ENCODE measurements around the gene CCDC171. TPM values are rescaled to one million over a fixed set of nuclear protein-coding genes. Genes with fewer than 3 reads are reported as not detected.
A peak's percentile ranks its signal among the peaks of the same experiment; 100 is the strongest.

CCDC171 gene
- total and polyA plus RNA-seq, 2 donors from 2014 or later = 1.2 to 5.1 TPM

- H3K27ac ChIP-seq (ENCODE audit: low read depth in 2 of 2, low read length in 2 of 2) = no peak overlapping the region
- H3K27me3 ChIP-seq (ENCODE audit: control insufficient read depth, insufficient read depth, low read length) = no peaks in the 10 kb centered on the region
- no peak for FAIRE-seq
- intact Hi-C loops (cut with DNase I) = no loop called here
- no peaks in the 10 kb centered on the region for H3K4me1 ChIP-seq (ENCODE audit: control insufficient read depth in 2 of 3, insufficient read depth in 2 of 3, low read depth in 1 of 3, low read length in 3 of 3)
- H3K4me3 ChIP-seq (ENCODE audit: low read length in 3 of 3) = no peak overlapping the region
- no peak for DNase-seq
- no peak overlapping the region for H3K9ac ChIP-seq (ENCODE audit: low read length in 3 of 3)
- no peaks in the 10 kb centered on the region for H3K9me3 ChIP-seq (ENCODE audit: control insufficient read depth in 2 of 3, insufficient read depth in 1 of 3, low read length in 3 of 3)
- TF ChIP-seq CTCF (IDR thresholded peaks at IDR 0.05; ENCODE audit: borderline replicate concordance, extremely low read depth, insufficient read depth) = no peak
- no peaks in the 10 kb centered on the region for H3K36me3 ChIP-seq (ENCODE audit: control insufficient read depth in 2 of 3, insufficient read depth in 3 of 3, low read length in 3 of 3)
These were observed 191.4 kb downstream of the CCDC171 start for GRCh38 chr9:15744196-15744595.

- Histone ChIP-seq H3K4me3 (ENCODE audit: low read length in 3 of 3) (no peak overlapping the region), H3K9me3 (ENCODE audit: control insufficient read depth in 2 of 3, insufficient read depth in 1 of 3, low read length in 3 of 3) (no peaks in the 10 kb centered on the region), H3K27ac (ENCODE audit: low read depth in 2 of 2, low read length in 2 of 2) (no peak overlapping the region), H3K4me1 (ENCODE audit: control insufficient read depth in 2 of 3, insufficient read depth in 2 of 3, low read depth in 1 of 3, low read length in 3 of 3) (no peaks in the 10 kb centered on the region), H3K9ac (ENCODE audit: low read length in 3 of 3) (no peak overlapping the region), H3K36me3 (ENCODE audit: control insufficient read depth in 2 of 3, insufficient read depth in 3 of 3, low read length in 3 of 3) (no peaks in the 10 kb centered on the region), H3K27me3 (ENCODE audit: control insufficient read depth, insufficient read depth, low read length) (no peaks in the 10 kb centered on the region)
- intact Hi-C loops (cut with DNase I) = no loop called here
- TF ChIP-seq CTCF (IDR thresholded peaks at IDR 0.05; ENCODE audit: borderline replicate concordance, extremely low read depth, insufficient read depth) = no peak
- FAIRE-seq (no peak), DNase-seq (no peak)
These were observed 194.1 kb downstream of the CCDC171 start for GRCh38 chr9:15746905-15747304.

GRCh38 chr9:15755660-15756059 lies 202.8 kb downstream of the CCDC171 start:
- Histone ChIP-seq H3K27me3 (ENCODE audit: control insufficient read depth, insufficient read depth, low read length) (no peaks in the 10 kb centered on the region), H3K36me3 (ENCODE audit: control insufficient read depth in 2 of 3, insufficient read depth in 3 of 3, low read length in 3 of 3) (no peaks in the 10 kb centered on the region), H3K9ac (ENCODE audit: low read length in 3 of 3) (no peak overlapping the region), H3K9me3 (ENCODE audit: control insufficient read depth in 2 of 3, insufficient read depth in 1 of 3, low read length in 3 of 3) (no peaks in the 10 kb centered on the region), H3K27ac (ENCODE audit: low read depth in 2 of 2, low read length in 2 of 2) (no peak overlapping the region), H3K4me3 (ENCODE audit: low read length in 3 of 3) (no peak overlapping the region), H3K4me1 (ENCODE audit: control insufficient read depth in 2 of 3, insufficient read depth in 2 of 3, low read depth in 1 of 3, low read length in 3 of 3) (no peaks in the 10 kb centered on the region)
- intact Hi-C loops (cut with DNase I) = no loop called here
- FAIRE-seq = no peak
- no peak for DNase-seq
- TF ChIP-seq CTCF (IDR thresholded peaks at IDR 0.05; ENCODE audit: borderline replicate concordance, extremely low read depth, insufficient read depth) = no peak

GRCh38 chr9:15761551-15761950 lies 208.7 kb downstream of the CCDC171 start:
- no peak overlapping the region for H3K9ac ChIP-seq (ENCODE audit: low read length in 3 of 3)
- TF ChIP-seq CTCF (IDR thresholded peaks at IDR 0.05; ENCODE audit: borderline replicate concordance, extremely low read depth, insufficient read depth) = no peak
- intact Hi-C loops (cut with DNase I) = no loop called here
- no peak overlapping the region for H3K4me3 ChIP-seq (ENCODE audit: low read length in 3 of 3)
- no peaks in the 10 kb centered on the region for H3K27me3 ChIP-seq (ENCODE audit: control insufficient read depth, insufficient read depth, low read length)
- H3K4me1 ChIP-seq (ENCODE audit: control insufficient read depth in 2 of 3, insufficient read depth in 2 of 3, low read depth in 1 of 3, low read length in 3 of 3) = no peaks in the 10 kb centered on the region
- no peaks in the 10 kb centered on the region for H3K36me3 ChIP-seq (ENCODE audit: control insufficient read depth in 2 of 3, insufficient read depth in 3 of 3, low read length in 3 of 3)
- DNase-seq (no peak), FAIRE-seq (peak; percentile 33)
- no peak overlapping the region for H3K27ac ChIP-seq (ENCODE audit: low read depth in 2 of 2, low read length in 2 of 2)
- H3K9me3 ChIP-seq (ENCODE audit: control insufficient read depth in 2 of 3, insufficient read depth in 1 of 3, low read length in 3 of 3) = no peaks in the 10 kb centered on the region

Data from kidney (tissue), 14 donors.